ENCODE results near the gene GRIK4.

Gene GRIK4

GRCh38 chr11:120717623-120718022 lies 206.1 kb downstream of the GRIK4 start:
- no peak for DNase-seq

DNA sequence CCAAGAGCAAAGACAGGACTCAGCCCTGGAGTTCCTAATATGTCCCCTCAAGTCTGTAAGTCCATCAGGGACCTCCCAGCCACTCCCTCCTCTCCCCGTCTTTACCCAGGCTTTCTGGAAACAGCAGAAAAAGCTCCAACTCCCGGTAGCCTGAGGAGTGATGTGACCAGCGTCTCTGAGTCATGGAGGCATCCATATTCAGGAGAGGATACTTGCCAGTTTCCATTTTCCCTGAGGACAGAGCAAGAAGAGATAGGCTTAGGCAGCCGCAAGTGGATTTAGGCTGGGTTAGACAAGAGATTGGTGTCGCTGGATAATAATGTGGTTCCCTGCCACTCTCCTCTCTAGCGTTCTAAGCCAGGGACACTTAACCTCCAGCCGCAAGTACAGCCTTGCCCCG lies 206.6 kb downstream of the GRIK4 start:
- DNase-seq, result no peak

- DNase-seq, result no peak
Measured at GRCh38 chr11:120719348-120719747, 207.8 kb downstream of the GRIK4 start.

DNA sequence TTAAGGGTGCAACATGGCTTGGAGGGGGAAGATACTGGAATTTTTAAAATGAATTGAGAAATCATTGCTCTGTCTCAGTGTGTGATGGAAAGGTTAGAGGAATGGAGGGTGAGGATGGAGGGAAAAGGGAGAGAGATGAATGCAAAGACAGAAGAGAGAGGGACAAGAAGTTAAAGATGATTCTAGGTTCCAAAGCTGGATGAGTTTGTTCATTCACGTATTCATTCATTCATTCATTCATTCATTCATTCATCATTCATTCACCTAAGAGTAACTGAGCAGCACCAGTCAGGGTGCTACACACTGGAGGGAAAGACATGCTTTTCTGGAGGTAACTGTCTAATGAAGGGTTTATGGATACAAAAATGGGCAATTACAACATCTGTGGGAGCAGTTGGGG lies 209.2 kb downstream of the GRIK4 start:
- no peak for DNase-seq

DNA sequence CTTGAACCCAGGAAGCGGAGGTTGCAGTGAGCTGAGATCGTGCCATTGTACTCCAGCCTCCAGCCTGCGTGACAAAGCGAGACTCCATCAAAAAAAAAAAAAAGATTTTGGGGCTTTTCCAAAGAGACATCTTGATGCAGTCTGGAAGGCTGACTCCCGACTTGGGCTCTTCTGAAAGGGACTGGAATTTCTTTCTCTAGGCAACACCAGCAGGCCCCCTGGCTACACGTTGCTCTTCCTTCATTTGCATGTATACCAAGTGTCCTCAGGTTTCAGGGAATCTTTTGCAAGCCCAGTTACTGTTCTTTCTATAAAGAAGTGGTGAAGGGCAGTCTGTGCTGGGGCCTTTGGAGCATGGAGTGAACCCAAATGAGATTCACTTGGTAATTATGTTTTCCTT lies 211.0 kb downstream of the GRIK4 start:
- no peak for DNase-seq

- DNase-seq, result no peak
Measured at GRCh38 chr11:120723751-120724150, 212.2 kb downstream of the GRIK4 start.

DNA sequence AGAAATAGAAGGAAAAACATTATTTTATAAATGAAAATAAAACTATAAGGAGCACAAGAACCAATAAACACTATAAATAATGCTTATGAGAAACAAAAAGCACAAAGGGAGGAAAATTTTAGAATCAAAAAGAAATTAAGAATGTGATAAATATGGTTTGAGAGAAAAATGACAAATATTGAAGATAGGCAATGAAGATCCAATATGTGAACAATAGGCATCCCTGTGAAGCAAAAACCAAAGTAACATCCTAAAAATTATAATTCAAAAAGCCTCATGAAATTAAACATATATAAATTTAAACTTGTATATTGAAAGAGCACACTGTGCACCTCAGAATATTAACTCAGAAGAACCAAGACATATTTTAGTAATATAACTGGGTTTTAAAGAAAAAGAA lies 216.2 kb downstream of the GRIK4 start:
- DNase-seq, result no peak

DNA sequence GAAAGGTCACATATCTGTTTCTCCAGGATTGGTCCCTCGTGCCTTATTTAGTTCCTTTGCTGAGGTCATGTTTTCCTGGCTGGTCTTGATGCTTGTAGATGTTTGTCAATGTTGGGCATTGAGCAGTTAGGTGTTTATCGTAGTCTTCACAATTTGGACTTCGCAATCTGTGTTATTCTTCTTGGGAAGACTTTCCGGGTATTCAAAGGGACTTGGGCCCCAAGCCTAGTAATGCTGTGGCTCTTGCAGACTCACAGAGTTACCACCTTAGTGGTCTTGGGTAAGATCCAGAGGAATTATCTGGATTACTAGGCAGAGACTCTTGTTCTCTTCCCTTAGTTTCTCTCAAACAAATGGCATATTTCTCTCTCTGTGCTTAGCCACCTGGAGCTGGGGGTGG lies 223.5 kb downstream of the GRIK4 start:
- DNase-seq, result no peak

- DNase-seq, result no peak
Measured at GRCh38 chr11:120738516-120739046, 227.0 kb downstream of the GRIK4 start.

GRCh38 chr11:120739780-120740179 lies 228.2 kb downstream of the GRIK4 start:
- no peak for DNase-seq

- DNase-seq, result no peak
Measured at GRCh38 chr11:120740380-120740779, 228.8 kb downstream of the GRIK4 start.

DNA sequence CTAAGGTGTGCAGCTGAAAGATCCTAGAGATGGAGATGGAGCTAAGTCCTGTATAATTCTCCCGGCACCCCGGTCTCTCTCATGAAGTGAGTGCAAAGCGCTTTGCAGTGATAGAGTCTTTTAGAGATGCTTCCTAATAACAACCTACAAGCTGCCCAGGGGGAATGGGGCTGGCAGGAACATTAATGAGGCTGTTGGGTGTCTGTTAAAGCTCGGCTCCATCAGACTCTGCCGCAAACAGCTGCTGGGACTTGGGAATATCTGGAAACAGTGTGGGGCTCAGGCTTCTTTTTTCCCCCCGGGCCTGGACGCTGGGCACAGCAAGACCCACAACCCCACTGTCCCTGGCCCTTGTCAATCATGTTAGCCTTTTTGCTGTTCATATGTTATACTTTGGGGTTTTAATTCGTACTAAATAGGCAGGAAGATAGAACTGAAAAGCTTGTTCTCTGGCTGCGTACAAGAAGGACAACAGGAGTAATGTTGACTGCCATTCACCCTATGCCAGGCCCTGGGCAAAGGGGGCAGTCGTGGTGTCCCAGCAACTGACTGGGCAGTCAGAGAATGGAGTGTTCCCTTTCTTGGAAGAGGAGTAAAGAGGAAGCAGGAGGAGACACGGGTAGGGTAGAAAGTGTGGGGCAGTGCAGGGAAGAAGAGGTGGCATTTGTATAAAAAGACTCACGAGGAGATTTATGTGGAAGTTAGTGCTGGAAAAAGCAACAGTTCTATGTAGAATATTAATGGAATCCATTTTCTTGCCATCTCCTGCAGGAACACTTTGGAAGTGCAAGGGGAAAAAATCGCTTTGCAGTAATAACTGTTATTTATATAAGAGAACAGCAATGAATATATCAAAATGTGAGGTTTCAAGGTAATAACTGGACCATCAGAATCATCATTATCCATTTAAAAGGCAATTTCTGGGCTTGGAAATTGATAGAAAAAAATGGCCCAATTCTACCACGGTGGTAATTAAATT lies 232.8 kb downstream of the GRIK4 start:
- no peak for DNase-seq

- no peak for DNase-seq
Measured at GRCh38 chr11:120746376-120746775, 234.8 kb downstream of the GRIK4 start.

- no peak for DNase-seq
Measured at GRCh38 chr11:120746836-120747609, 235.5 kb downstream of the GRIK4 start.

DNA sequence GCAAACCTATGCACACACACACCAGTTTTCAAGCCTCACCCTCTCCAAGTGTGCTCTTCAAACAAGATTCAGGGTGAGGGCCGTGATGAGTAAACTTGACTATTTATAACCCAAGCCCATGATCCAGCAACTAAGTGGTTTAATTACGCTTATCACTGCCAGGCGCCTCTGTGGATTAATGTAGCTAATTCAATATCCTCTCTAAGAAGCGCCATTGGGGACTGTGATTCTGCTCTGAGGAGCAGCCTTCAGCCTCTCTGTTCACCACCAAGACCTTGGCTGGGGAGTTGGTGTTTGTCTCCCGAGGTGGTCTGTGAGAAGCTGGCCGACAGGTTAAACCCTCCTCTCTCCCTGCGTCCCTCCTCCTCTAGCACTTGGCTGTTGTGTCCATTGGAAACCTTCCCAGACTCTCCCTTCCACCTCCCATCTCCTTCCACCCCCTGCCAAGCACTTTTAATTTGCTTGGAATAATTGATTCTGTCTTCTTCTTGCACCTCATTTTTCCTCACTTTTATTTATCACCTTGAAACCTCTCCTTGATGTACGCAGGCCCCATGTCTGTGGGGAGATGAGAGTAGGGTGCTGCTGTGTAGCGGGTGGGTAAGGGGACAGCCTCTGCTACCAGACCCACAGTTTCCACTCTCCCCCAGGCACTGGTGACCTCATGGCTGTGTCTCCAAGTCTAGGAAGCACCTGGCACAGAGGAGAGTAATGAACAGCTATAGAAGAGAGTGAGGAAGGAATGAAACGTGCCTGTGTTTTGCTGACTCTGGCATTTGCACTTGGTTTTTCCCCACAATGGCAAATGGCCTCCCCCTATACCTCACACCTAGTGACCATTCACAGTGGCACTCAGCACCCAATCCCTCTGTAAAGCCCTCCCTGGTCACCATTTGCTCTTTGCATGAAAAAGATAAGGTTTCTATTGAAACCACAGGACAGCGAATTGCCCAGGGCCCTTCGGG lies 236.6 kb downstream of the GRIK4 start:
- no peak for DNase-seq

GRCh38 chr11:120749395-120749794 lies 237.8 kb downstream of the GRIK4 start:
- no peak for DNase-seq

GRCh38 chr11:120750647-120751549 lies 239.3 kb downstream of the GRIK4 start:
- no peak for DNase-seq

DNA sequence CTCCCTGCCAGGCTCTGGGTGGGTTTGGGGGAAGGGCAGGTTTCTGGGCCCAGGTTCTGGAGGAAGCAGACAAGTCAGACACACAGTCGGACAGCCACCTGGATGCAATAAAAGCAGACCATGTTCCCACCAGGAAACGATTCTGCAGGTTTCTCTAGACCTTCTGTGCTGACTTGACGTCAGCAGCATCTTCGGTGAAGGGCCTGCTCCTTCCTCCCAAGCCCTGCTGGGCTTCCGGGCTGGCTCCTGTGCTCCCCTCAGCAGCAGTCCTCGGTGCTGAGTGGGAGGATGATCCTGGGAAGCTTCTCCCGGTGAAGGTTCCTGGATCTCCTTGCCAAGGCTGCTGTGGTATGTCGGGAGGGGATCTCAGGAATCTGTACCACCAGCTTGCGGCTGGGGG lies 240.0 kb downstream of the GRIK4 start:
- no peak for DNase-seq

DNA sequence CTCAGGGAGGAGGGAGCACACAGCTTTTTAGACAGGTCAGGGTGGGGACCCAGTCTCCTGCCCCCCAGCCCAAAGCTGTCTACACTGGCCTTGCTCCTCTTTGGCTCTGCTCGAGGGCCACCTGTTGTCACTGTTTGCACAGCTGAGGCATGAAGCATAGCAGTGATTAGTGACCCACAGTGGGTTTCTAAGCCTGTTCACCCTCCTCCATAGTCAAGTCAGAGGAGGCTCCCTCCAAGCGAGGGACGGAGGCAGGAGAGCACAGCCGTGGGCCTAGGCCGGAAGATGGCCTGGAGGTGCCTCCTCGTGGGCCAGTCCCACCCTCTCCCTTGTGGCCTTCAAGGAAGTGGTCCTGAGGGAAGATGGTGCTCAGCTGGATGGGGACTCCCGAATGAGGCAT lies 241.1 kb downstream of the GRIK4 start:
- no peak for DNase-seq

DNA sequence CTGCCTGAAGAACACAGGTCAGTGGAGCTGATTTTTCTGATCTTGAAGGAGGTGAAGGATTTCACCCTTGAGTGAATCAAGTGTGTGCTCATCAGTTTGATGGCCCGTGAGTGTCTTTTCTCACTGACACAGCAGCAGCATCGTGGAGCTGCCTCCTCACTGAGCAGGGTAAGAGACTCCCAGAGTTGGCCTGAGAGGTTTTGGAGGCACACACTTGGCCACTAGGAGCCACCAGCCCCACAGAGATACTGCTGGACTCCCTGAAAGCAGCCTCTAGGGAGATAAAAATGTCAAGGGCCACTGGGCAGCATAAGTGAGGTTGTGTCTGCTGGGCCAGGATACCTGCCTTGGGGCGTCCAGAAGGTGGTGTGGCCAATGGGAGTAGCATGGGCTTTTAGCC lies 245.4 kb downstream of the GRIK4 start:
- DNase-seq, result no peak

- DNase-seq, result no peak
Measured at GRCh38 chr11:120759046-120759445, 247.5 kb downstream of the GRIK4 start.
